Activated gamma-delta T cell treated with anti-CD3 and anti-CD28 coated beads, Interleukin-2, amount 50 U/mL, for 16 hours (primary cell): ENCODE results near the gene NUB1.

Experiments
- DNase-seq: peaks from one replicate; pipeline ENCODE4 v3.0.0-alpha.2; 2020; ENCODE audit warnings: low read depth

The NUB1 gene

GRCh38 chr7:151377406-151377805 lies 35.8 kb downstream of the NUB1 start:
- DNase-seq = no peak

- DNase-seq = no peak
Measured at GRCh38 chr7:151378011-151378410, 36.4 kb downstream of the NUB1 start.

- no peak for DNase-seq
Measured at GRCh38 chr7:151378496-151379192, 37.0 kb downstream of the NUB1 start.

- no peak for DNase-seq
Measured at GRCh38 chr7:151379193-151379520, 37.5 kb downstream of the NUB1 start.

GRCh38 chr7:151379534-151380198 lies 38.1 kb downstream of the NUB1 start:
- DNase-seq = no peak

GRCh38 chr7:151380199-151381097 lies 38.8 kb downstream of the NUB1 start:
- no peak for DNase-seq

- DNase-seq = no peak
Measured at GRCh38 chr7:151381098-151381347, 39.4 kb downstream of the NUB1 start.

- peak; percentile 27 for DNase-seq
Measured at GRCh38 chr7:151381348-151382078, 39.9 kb downstream of the NUB1 start.

GRCh38 chr7:151382079-151382885 lies 40.7 kb downstream of the NUB1 start:
- peak; percentile 9 for DNase-seq

- DNase-seq = no peak
Measured at GRCh38 chr7:151383638-151384351, 42.2 kb downstream of the NUB1 start.

- no peak for DNase-seq
Measured at GRCh38 chr7:151384352-151384697, 42.7 kb downstream of the NUB1 start.

GRCh38 chr7:151384776-151385625 lies 43.4 kb downstream of the NUB1 start:
- no peak for DNase-seq

- DNase-seq = no peak
Measured at GRCh38 chr7:151385626-151386300, 44.2 kb downstream of the NUB1 start.

GRCh38 chr7:151386301-151387160 lies 44.9 kb downstream of the NUB1 start:
- no peak for DNase-seq

GRCh38 chr7:151387161-151388006 lies 45.8 kb downstream of the NUB1 start:
- DNase-seq = no peak

- DNase-seq = no peak
Measured at GRCh38 chr7:151388007-151388297, 46.3 kb downstream of the NUB1 start.

- DNase-seq = no peak
Measured at GRCh38 chr7:151388430-151388829, 46.8 kb downstream of the NUB1 start.
